SK-MEL-5 (cell line): Measurements from ENCODE around the gene CEP135. TPM values are rescaled to one million over a fixed set of nuclear protein-coding genes. Genes with fewer than 3 reads are reported as not detected.
A peak's percentile ranks its signal among the peaks of the same experiment; 100 is the strongest.

Experiments
- DNase-seq: peaks from one replicate; pipeline ENCODE4 v3.0.0-alpha.2; 2016; ENCODE audit warnings: low read depth, low spot score
- in situ Hi-C: cut with HindIII; loops from 2 replicates; pipeline ENCODE4 v1.10.0; 2016; ENCODE audit warnings: low sequenced_read_pairs, high pct_unique_total_duplicates, low pct_unique_long_range_greater_than_20kb
- total RNA-seq: library from RNA; depleted of rRNA; stranded (reverse); fragments of >200 nt; shearing (Covaris generic); gene quantifications from 2 replicates; pipeline ENCODE4 v1.2.3, GENCODE V29; 2014

Gene CEP135
- total RNA-seq, 1 experiment from 2014 or later: 4.5 TPM

GRCh38 chr4:55982976-55983375 lies 34.2 kb downstream of the CEP135 start:
- in situ Hi-C loops: no loop called here

GRCh38 chr4:55989766-55990165 lies 41.0 kb downstream of the CEP135 start:
- in situ Hi-C loops: no loop called here
- no peak for DNase-seq

More at GRCh38 chr4:55982976-55983375, 34.2 kb downstream of the CEP135 start:
- DNase-seq: no peak

- DNase-seq: no peak
- in situ Hi-C loops: no loop called here
These were observed 45.4 kb downstream of the CEP135 start for GRCh38 chr4:55993994-55994663.

- in situ Hi-C loops: no loop called here
- no peak for DNase-seq
These were observed 47.9 kb downstream of the CEP135 start for GRCh38 chr4:55996646-55997045.

GRCh38 chr4:56003606-56004005 lies 54.9 kb downstream of the CEP135 start:
- no peak for DNase-seq
- in situ Hi-C loops: no loop called here

- in situ Hi-C loops: no loop called here
These were observed 55.5 kb downstream of the CEP135 start for GRCh38 chr4:56004235-56004634.

GRCh38 chr4:56007154-56007553 lies 58.4 kb downstream of the CEP135 start:
- in situ Hi-C loops: no loop called here
- DNase-seq: peak; percentile 21

More at GRCh38 chr4:56004235-56004634, 55.5 kb downstream of the CEP135 start:
- DNase-seq: no peak

GRCh38 chr4:56008206-56008605 lies 59.5 kb downstream of the CEP135 start:
- in situ Hi-C loops: no loop called here
- DNase-seq: no peak

GRCh38 chr4:56026596-56026995 lies 77.9 kb downstream of the CEP135 start:
- DNase-seq: no peak
- in situ Hi-C loops: no loop called here

GRCh38 chr4:56028165-56028564 lies 79.4 kb downstream of the CEP135 start:
- in situ Hi-C loops: no loop called here
- DNase-seq: no peak

- DNase-seq: peak; percentile 95
- in situ Hi-C loops: no loop called here
These were observed 89.9 kb downstream of the CEP135 start for GRCh38 chr4:56038487-56039162.

GRCh38 chr4:56040842-56041241 lies 92.1 kb downstream of the CEP135 start:
- in situ Hi-C loops: no loop called here
- no peak for DNase-seq

GRCh38 chr4:56042225-56042624 lies 93.5 kb downstream of the CEP135 start:
- no peak for DNase-seq
- in situ Hi-C loops: no loop called here

GRCh38 chr4:56048383-56048701 lies 99.6 kb downstream of the CEP135 start:
- peak; percentile 40 for DNase-seq
- in situ Hi-C loops: no loop called here

GRCh38 chr4:56048702-56049431 lies 100.1 kb downstream of the CEP135 start:
- in situ Hi-C loops: no loop called here
- peak; percentile 69 for DNase-seq

GRCh38 chr4:56050625-56051024 lies 101.9 kb downstream of the CEP135 start:
- in situ Hi-C loops: no loop called here

GRCh38 chr4:56051029-56051709 lies 102.4 kb downstream of the CEP135 start:
- no peak for DNase-seq
- in situ Hi-C loops: no loop called here

More at GRCh38 chr4:56050625-56051024, 101.9 kb downstream of the CEP135 start:
- no peak for DNase-seq

GRCh38 chr4:56051710-56052075 lies 102.9 kb downstream of the CEP135 start:
- in situ Hi-C loops: no loop called here
- no peak for DNase-seq
